ENCODE results near the gene BTLA.

- TF ChIP-seq TAF1 (IDR thresholded peaks at IDR 0.05; ENCODE audit: low read depth) (no peak), RAD21 (IDR thresholded peaks at IDR 0.05; ENCODE audit: low read depth) (peak; percentile 58)
Measured at GRCh38 chr3:112437146-112438022, 61.9 kb downstream of the BTLA start.

Data from Ishikawa (cell line).